Breast epithelium (tissue), 4 donors: ENCODE data around the gene NKX6-2. TPM values are rescaled to one million over a fixed set of nuclear protein-coding genes. Genes with fewer than 3 reads are reported as not detected.
A peak's percentile ranks its signal among the peaks of the same experiment; 100 is the strongest.

Experiments used
- DNase-seq, 2 donors: peaks; one replicate each; pipeline ENCODE4 v3.0.0-alpha.2; 2019; ENCODE audit warnings: low spot score in 2 of 2
- H3K27ac ChIP-seq, 2 donors: fragments of 200-600 bp; sonication (generic) in 1 of 2; one replicate each; pipeline ENCODE4 v1.5.1; 2016 to 2019; ENCODE audit warnings: mild to moderate bottlenecking in 1 of 2
- H3K27me3 ChIP-seq, 2 donors: fragments of 200-600 bp; sonication (generic) in 1 of 2; one replicate each; pipeline versions ENCODE4 v1.5.1 to v1.6.0; 2017 to 2019; ENCODE audit warnings: control low read depth in 1 of 2, mild to moderate bottlenecking in 1 of 2
- H3K36me3 ChIP-seq: fragments of 200-600 bp; one replicate; pipeline ENCODE4 v1.5.1; 2019
- H3K4me1 ChIP-seq, 2 donors: fragments of 200-600 bp; sonication (generic); one replicate each; pipeline ENCODE4 v1.5.1; 2016 to 2019; ENCODE audit warnings: control low read depth in 1 of 2
- H3K4me3 ChIP-seq, 3 donors: fragments of 200-600 bp; sonication (generic); 1 replicate in 2 of 3; 2 replicates in 1 of 3; pipeline ENCODE4 v1.5.1; 2016 to 2019; ENCODE audit warnings: mild to moderate bottlenecking in 3 of 3, moderate library complexity in 2 of 3
- H3K9me3 ChIP-seq, 2 donors: fragments of 200-600 bp; sonication (generic) in 1 of 2; one replicate each; pipeline ENCODE4 v1.5.1; 2016 to 2019; ENCODE audit warnings: control low read depth in 1 of 2
- CTCF ChIP-seq, 3 donors: fragments of 450-650 bp; IDR thresholded peaks; one replicate each; pipeline ENCODE4 v1.5.1; 2016 to 2017; ENCODE audit warnings: antibody characterized with exemption in 3 of 3, mild to moderate bottlenecking in 3 of 3, moderate library complexity in 3 of 3
- POLR2A ChIP-seq: fragments of 450-650 bp; IDR thresholded peaks from one replicate; pipeline ENCODE4 v1.6.1; 2016; ENCODE audit warnings: antibody characterized with exemption, mild to moderate bottlenecking, moderate library complexity
- POLR2AphosphoS5 ChIP-seq, 3 donors: sonication (generic); formaldehyde crosslinking; IDR thresholded peaks; one replicate each; pipeline ENCODE4 v1.6.1; 2017; ENCODE audit warnings: antibody characterized with exemption in 3 of 3
- intact Hi-C: fragments of 100-400 bp; cut with DNase I; formaldehyde crosslinking; loops from one replicate; pipeline ENCODE4 v1.15.1; 2023; ENCODE audit warnings: low total_unique reads
- total RNA-seq, 3 donors: library from RNA; depleted of rRNA; stranded (reverse); fragments of >200 nt; gene quantifications; one replicate each; pipeline ENCODE4 v1.1.0, GENCODE V29; 2016

NKX6-2 gene
- total RNA-seq, 3 donors from 2014 or later: not detected

GRCh38 chr10:132832186-132832969 is 46.4 kb upstream of the NKX6-2 start:
- H3K36me3 ChIP-seq: no peaks in the 10 kb centered on the region
- intact Hi-C loops: no loop called here
- H3K27me3 ChIP-seq: peaks cover 10 to 44% of the 10 kb centered on the region in 2 donors
- no peak overlapping the region for H3K27ac ChIP-seq
- no peaks in the 10 kb centered on the region for H3K9me3 ChIP-seq
- peak in 1 of 2 donors; percentile 37 for DNase-seq
- no peaks in the 10 kb centered on the region for H3K4me1 ChIP-seq
- TF ChIP-seq CTCF (IDR thresholded peaks at IDR 0.05): no peak
- TF ChIP-seq POLR2A: no peak
- TF ChIP-seq POLR2AphosphoS5 (IDR thresholded peaks at IDR 0.05): no peak
- H3K4me3 ChIP-seq: no peak overlapping the region

DNA sequence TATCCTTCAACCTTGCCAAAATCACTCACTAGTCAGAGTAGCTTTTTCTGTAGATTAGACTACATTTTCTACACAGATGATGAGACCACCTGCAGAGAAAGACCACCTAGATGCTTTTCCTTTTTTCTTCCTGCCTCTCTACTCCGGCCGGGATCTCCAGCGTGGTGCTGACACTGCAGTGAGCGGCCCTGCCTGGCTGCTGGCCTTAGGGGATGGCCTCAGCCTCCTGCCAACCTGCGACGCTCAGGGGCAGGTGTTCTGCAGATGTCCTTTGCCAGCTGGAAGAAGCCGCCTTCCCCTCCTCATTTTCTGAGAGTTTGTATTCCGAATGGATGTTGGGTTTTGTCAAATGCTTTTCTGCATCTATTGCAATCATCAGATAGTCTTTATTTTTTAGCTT is 43.5 kb upstream of the NKX6-2 start:
- Histone ChIP-seq H3K4me1 (no peaks in the 10 kb centered on the region), H3K27ac (no peak overlapping the region), H3K9me3 (no peaks in the 10 kb centered on the region), H3K4me3 (no peak overlapping the region), H3K27me3 (peaks cover 0 to 22% of the 10 kb centered on the region in 2 donors), H3K36me3 (no peaks in the 10 kb centered on the region)
- DNase-seq: no peak
- TF ChIP-seq CTCF (IDR thresholded peaks at IDR 0.05) (no peak), POLR2AphosphoS5 (IDR thresholded peaks at IDR 0.05) (no peak), POLR2A (no peak)
- intact Hi-C loops: loop anchor here (2.0 kb wide), 1 partner anchor 37 kb away; no protein-coding TSS in a partner anchor

GRCh38 chr10:132828681-132829080 is 42.7 kb upstream of the NKX6-2 start:
- peak in 1 of 2 donors; percentile 36 for DNase-seq
- H3K27ac ChIP-seq: no peak overlapping the region
- intact Hi-C loops: loop anchor here (2.0 kb wide), 1 partner anchor 38 kb away; no protein-coding TSS in a partner anchor

GRCh38 chr10:132827861-132828539 is 42.1 kb upstream of the NKX6-2 start:
- intact Hi-C loops: loop anchor here (2.0 kb wide), 1 partner anchor 39 kb away; no protein-coding TSS in a partner anchor
- H3K36me3 ChIP-seq: no peaks in the 10 kb centered on the region
- DNase-seq: peak in 1 of 2 donors; percentile 27
- H3K4me3 ChIP-seq: no peak overlapping the region
- TF ChIP-seq POLR2AphosphoS5 (IDR thresholded peaks at IDR 0.05): no peak
- TF ChIP-seq POLR2A: no peak
- TF ChIP-seq CTCF (IDR thresholded peaks at IDR 0.05): no peak
- no peaks in the 10 kb centered on the region for H3K9me3 ChIP-seq
- H3K27me3 ChIP-seq: peaks cover 0 to 8% of the 10 kb centered on the region in 2 donors
- no peaks in the 10 kb centered on the region for H3K4me1 ChIP-seq
- no peak overlapping the region for H3K27ac ChIP-seq

More at GRCh38 chr10:132828681-132829080, 42.7 kb upstream of the NKX6-2 start:
- Histone ChIP-seq H3K36me3 (no peaks in the 10 kb centered on the region), H3K9me3 (no peaks in the 10 kb centered on the region), H3K4me1 (no peaks in the 10 kb centered on the region), H3K27me3 (peaks cover 0 to 14% of the 10 kb centered on the region in 2 donors), H3K4me3 (no peak overlapping the region)
- TF ChIP-seq POLR2AphosphoS5 (IDR thresholded peaks at IDR 0.05): no peak
- TF ChIP-seq CTCF (IDR thresholded peaks at IDR 0.05): no peak

GRCh38 chr10:132827423-132827789 is 41.5 kb upstream of the NKX6-2 start:
- H3K36me3 ChIP-seq: no peaks in the 10 kb centered on the region
- peaks cover 0 to 2% of the 10 kb centered on the region in 2 donors for H3K27me3 ChIP-seq
- H3K4me3 ChIP-seq: no peak overlapping the region
- intact Hi-C loops: no loop called here
- H3K9me3 ChIP-seq: no peaks in the 10 kb centered on the region
- TF ChIP-seq CTCF (IDR thresholded peaks at IDR 0.05): no peak
- TF ChIP-seq POLR2A: no peak
- no peak for TF ChIP-seq POLR2AphosphoS5 (IDR thresholded peaks at IDR 0.05)
- H3K4me1 ChIP-seq: no peaks in the 10 kb centered on the region
- H3K27ac ChIP-seq: no peak overlapping the region
- peak in 1 of 2 donors; percentile 34 for DNase-seq
